Kidney epithelial cell (primary cell): ENCODE data around the gene KANK4. TPM values are rescaled to one million over a fixed set of nuclear protein-coding genes. Genes with fewer than 3 reads are reported as not detected.

ENCODE experiments used
- DNase-seq: peaks from one replicate; pipeline ENCODE4 v3.0.0-alpha.2; 2010; ENCODE audit warnings: low read depth
- H3K27me3 ChIP-seq: 2 replicates; pipeline ENCODE4 v1.6.0; 2011; ENCODE audit warnings: low read length; ENCODE audit not compliant: control insufficient read depth, insufficient read depth
- H3K36me3 ChIP-seq: 2 replicates; pipeline ENCODE4 v1.5.1; 2011; ENCODE audit warnings: low read length; ENCODE audit not compliant: control insufficient read depth, insufficient read depth
- H3K4me3 ChIP-seq: 2 replicates; pipeline ENCODE4 v1.5.1; 2011; ENCODE audit warnings: low read depth, mild to moderate bottlenecking, control low read depth, low read length
- CTCF ChIP-seq: IDR thresholded peaks from 2 replicates; pipeline ENCODE4 v1.5.1; 2011; ENCODE audit warnings: mild to moderate bottlenecking, moderate library complexity, low read length, control low read depth, inconsistent platforms; ENCODE audit not compliant: insufficient read depth, poor library complexity, severe bottlenecking
- total RNA-seq: library from RNA; depleted of rRNA; stranded (reverse); fragments of >200 nt; gene quantifications from 2 replicates; pipeline ENCODE4 v1.2.3, GENCODE V29; 2015

The KANK4 gene
- total RNA-seq, 1 donor from 2014 or later = 10.1 TPM

GRCh38 chr1:62196086-62196690 lies 123.0 kb downstream of the KANK4 start:
- no peak for DNase-seq
- Histone ChIP-seq H3K4me3 (no peak overlapping the region), H3K27me3 (peaks cover 24% of the 10 kb centered on the region), H3K36me3 (no peaks in the 10 kb centered on the region)
- no peak for TF ChIP-seq CTCF

GRCh38 chr1:62194651-62195544 lies 124.3 kb downstream of the KANK4 start, which contains the start of gene L1TD1:
Gene L1TD1, plus strand, starts transcription at chr1:62194849. Its CDS starts 11,780 bp downstream, at chr1:62206629.
- Histone ChIP-seq H3K4me3 (peak within 1 kb of the TSS; percentile 19), H3K27me3 (peaks cover 24% of the 10 kb centered on the region), H3K36me3 (no peaks in the 10 kb centered on the region)
- DNase-seq = no peak
- no peak for TF ChIP-seq CTCF

GRCh38 chr1:62188111-62188510 lies 131.1 kb downstream of the KANK4 start:
- Histone ChIP-seq H3K4me3 (no peak overlapping the region), H3K36me3 (no peaks in the 10 kb centered on the region), H3K27me3 (no peaks in the 10 kb centered on the region)
- TF ChIP-seq CTCF = no peak
- no peak for DNase-seq

GRCh38 chr1:62187548-62187947 lies 131.7 kb downstream of the KANK4 start:
- no peak overlapping the region for H3K4me3 ChIP-seq
- no peak for TF ChIP-seq CTCF
- H3K36me3 ChIP-seq = no peaks in the 10 kb centered on the region
- H3K27me3 ChIP-seq = no peaks in the 10 kb centered on the region
- no peak for DNase-seq

Other genes starting within 250 kb of the KANK4 start
- gene L1TD1, start 124.6 kb downstream of the KANK4 start, total RNA-seq = 0.34 and 0.88 TPM in 2 replicates
- gene USP1, start 117.6 kb upstream of the KANK4 start, total RNA-seq = 22.7 and 26.4 TPM in 2 replicates